T-cell (primary cell): Measurements from ENCODE around the gene HS3ST3B1. TPM values are rescaled to one million over a fixed set of nuclear protein-coding genes. Genes with fewer than 3 reads are reported as not detected.

Experiments
- ATAC-seq, 4 experiments: fragments of 200-7000 bp in 3 of 4; fragments of 150-1000 bp in 1 of 4; cut with Tn5 transposase; replicated peaks in 1 of 4; 1 replicate in 3 of 4; 2 replicates in 1 of 4; pipeline ENCODE4 v1.10.0; 2021; ENCODE audit warnings: moderate library complexity in 3 of 4, mild to moderate bottlenecking in 2 of 4, moderate number of reproducible peaks in 1 of 4
- CTCF ChIA-PET, 2 donors: fragments of 300-600 bp; sonication (Branson Sonifier 250); formaldehyde crosslinking; loops; one replicate each; lab custom pipeline; 2022; ENCODE audit warnings: antibody characterized with exemption in 2 of 2; lab: Charles Lee
- POLR2A ChIA-PET, 2 donors: fragments of 300-600 bp; sonication (Branson Sonifier 250); formaldehyde crosslinking; loops; one replicate each; lab custom pipeline; 2022; ENCODE audit warnings: antibody characterized with exemption in 2 of 2; lab: Charles Lee
- DNase-seq, 35 experiments: peaks; one replicate each; pipeline versions ENCODE4 v3.0.0 to v3.0.0-alpha.2; 2013 to 2023
- H3K27ac ChIP-seq: one replicate; pipeline ENCODE4 v1.5.1; 2013; ENCODE audit warnings: low read length
- H3K27me3 ChIP-seq, 2 experiments: replicated peaks in 1 of 2; 1 replicate in 1 of 2; 2 replicates in 1 of 2; pipeline versions ENCODE4 v1.6.1 to v1.7.0; 2013; ENCODE audit warnings: low read length in 1 of 2, mixed read lengths in 1 of 2; ENCODE audit not compliant: control insufficient read depth in 2 of 2, insufficient read depth in 2 of 2; ENCODE audit errors: extremely low read depth in 1 of 2
- H3K36me3 ChIP-seq, 2 donors: 1 replicate in 1 of 2; 2 replicates in 1 of 2; pipeline versions ENCODE4 v1.6.1 to v1.7.0; 2013; ENCODE audit warnings: low read length in 1 of 2; ENCODE audit not compliant: control insufficient read depth in 2 of 2, insufficient read depth in 1 of 2; ENCODE audit errors: extremely low read depth in 1 of 2
- H3K4me1 ChIP-seq, 2 experiments: 1 replicate in 1 of 2; 2 replicates in 1 of 2; pipeline versions ENCODE4 v1.6.1 to v1.7.0; 2013; ENCODE audit warnings: low read length in 2 of 2, mixed read lengths in 1 of 2; ENCODE audit not compliant: insufficient read depth in 2 of 2, control insufficient read depth in 1 of 2; ENCODE audit errors: extremely low read depth in 1 of 2
- H3K4me3 ChIP-seq, 2 donors: 1 replicate in 1 of 2; 2 replicates in 1 of 2; pipeline versions ENCODE4 v1.5.1 to v1.7.0; 2013; ENCODE audit warnings: mild to moderate bottlenecking in 2 of 2, low read length in 1 of 2, moderate library complexity in 1 of 2; ENCODE audit not compliant: control insufficient read depth in 1 of 2; ENCODE audit errors: extremely low read depth in 1 of 2
- H3K9me3 ChIP-seq: 2 replicates; pipeline ENCODE4 v1.7.0; 2013
- H3K27ac Mint-ChIP-seq, 2 donors: one replicate each; pipeline ENCODE4 v1.8.0; 2020 to 2021; ENCODE audit warnings: mild to moderate bottlenecking in 2 of 2, mixed read lengths in 2 of 2
- H3K27me3 Mint-ChIP-seq, 2 donors: one replicate each; pipeline ENCODE4 v1.8.0; 2021 to 2022; ENCODE audit warnings: mixed read lengths in 2 of 2
- H3K36me3 Mint-ChIP-seq: one replicate; pipeline ENCODE4 v1.8.0; 2021; ENCODE audit warnings: mixed read lengths
- H3K4me1 Mint-ChIP-seq, 3 donors: one replicate each; pipeline ENCODE4 v1.8.0; 2020 to 2022; ENCODE audit warnings: mixed read lengths in 3 of 3, mild to moderate bottlenecking in 1 of 3
- H3K4me3 Mint-ChIP-seq, 3 donors: one replicate each; pipeline ENCODE4 v1.8.0; 2020 to 2022; ENCODE audit warnings: mild to moderate bottlenecking in 3 of 3, mixed read lengths in 3 of 3, moderate library complexity in 3 of 3
- H3K9me3 Mint-ChIP-seq, 3 donors: one replicate each; pipeline ENCODE4 v1.8.0; 2020 to 2022; ENCODE audit warnings: mixed read lengths in 3 of 3
- WGBS: methylation state at CpG from one replicate; pipeline ENCODE4 v1.1.5; 2013; ENCODE audit warnings: missing lambda C conversion rate; ENCODE audit not compliant: insufficient coverage; 5-methylcytosine and 5-hydroxymethylcytosine counted together
- total RNA-seq, 35 experiments: library from RNA in 6 of 35; stranded (reverse) in 6 of 35; fragments of 120-200 nt in 1 of 35; gene quantifications; one replicate each; pipeline versions ENCODE4 v1.2.1 to v1.2.4 and lab custom pipeline; 2013 to 2026

The HS3ST3B1 gene
- total RNA-seq, 5 donors from 2014 or later (not counting 1 experiment from before 2014, with no cell fraction given), result 12.9 to 35.1 (median 25.1) TPM

DNA sequence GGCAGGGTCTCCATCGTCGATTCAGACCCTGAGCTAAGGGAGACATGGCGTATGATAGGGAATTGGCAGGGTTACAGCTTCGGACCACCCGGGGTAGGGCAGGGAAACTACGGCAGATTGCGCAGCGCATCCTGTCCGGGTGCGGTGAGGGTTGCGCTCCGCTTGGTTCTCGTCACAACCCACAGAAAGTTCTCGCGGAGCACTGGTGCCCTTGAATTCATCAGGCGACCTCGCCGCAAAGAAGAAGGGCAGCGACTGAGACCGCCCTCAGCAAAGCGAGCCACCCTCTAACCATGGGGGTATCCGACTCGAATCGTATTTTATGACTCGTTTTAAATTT is 1.2 kb downstream of the HS3ST3B1 start:
- Mint-ChIP-seq H3K36me3 (peaks cover 8% of the 10 kb centered on the region), H3K27ac (peak overlapping the region; percentile 94 to 97), H3K27me3 (peaks cover 9 to 29% of the 10 kb centered on the region in 2 donors), H3K4me3 (peak overlapping the region; percentile 92 to 98 (median 95)), H3K4me1 (peaks cover 63 to 67% (median 65%) of the 10 kb centered on the region in 3 donors), H3K9me3 (no peaks in the 10 kb centered on the region)
- peak overlapping the region; percentile 93 to 94 for H3K4me3 ChIP-seq
- no peaks in the 10 kb centered on the region for H3K9me3 ChIP-seq
- H3K4me1 ChIP-seq, result peaks cover 25 to 71% of the 10 kb centered on the region in 2 experiments
- ChIA-PET POLR2A (interaction anchor here (0.6 to 1.7 kb wide), 4 partner anchors 17 to 1869 kb away, joined by 3 to 9 read pairs (median 5); no protein-coding TSS in a partner anchor), CTCF (interaction anchor here (0.6 to 3.1 kb wide), 22 partner anchors 9 to 1284 kb away, joined by 3 to 34 read pairs (median 3); partner anchors contain the start of gene ELAC2 (in 1 of the 2))
- peak overlapping the region; percentile 56 for H3K27ac ChIP-seq
- ATAC-seq, result peak; percentile 9 to 27 (median 19)
- peaks cover 3 to 27% of the 10 kb centered on the region in 2 experiments for H3K27me3 ChIP-seq
- peak in 32 of 35 experiments; percentile 38 to 74 (median 51) for DNase-seq
- under 1% methylated on average over 25 of the region's 25 CpGs for WGBS
- peaks cover 0 to 3% of the 10 kb centered on the region in 2 donors for H3K36me3 ChIP-seq

- peak; percentile 57 to 90 (median 77) for DNase-seq
- peak overlapping the region; percentile 92 to 98 (median 95) for H3K4me3 Mint-ChIP-seq
- Histone ChIP-seq H3K4me3 (peak overlapping the region; percentile 93 to 94), H3K4me1 (peaks cover 25 to 66% of the 10 kb centered on the region in 2 experiments), H3K27me3 (peaks cover 3 to 22% of the 10 kb centered on the region in 2 experiments), H3K36me3 (peaks cover 0 to 3% of the 10 kb centered on the region in 2 donors), H3K9me3 (no peaks in the 10 kb centered on the region), H3K27ac (peak overlapping the region; percentile 56)
- peak; percentile 44 to 56 (median 54) for ATAC-seq
- peaks cover 9 to 28% of the 10 kb centered on the region in 2 donors for H3K27me3 Mint-ChIP-seq
- H3K27ac Mint-ChIP-seq, result peak overlapping the region; percentile 94 to 97
- H3K4me1 Mint-ChIP-seq, result peaks cover 64 to 66% (median 66%) of the 10 kb centered on the region in 3 donors
- ChIA-PET POLR2A (no interaction called here), CTCF (interaction anchor here (0.6 to 3.1 kb wide), 17 partner anchors 16 to 1284 kb away, joined by 3 to 34 read pairs (median 3); partner anchors contain the start of gene ELAC2 (in 1 of the 2))
- under 1% methylated on average over 59 of the region's 64 CpGs for WGBS
- peaks cover 8% of the 10 kb centered on the region for H3K36me3 Mint-ChIP-seq
- no peaks in the 10 kb centered on the region for H3K9me3 Mint-ChIP-seq
These were observed 1.7 kb downstream of the HS3ST3B1 start for GRCh38 chr17:14302431-14303099.

GRCh38 chr17:14303343-14304221 is 2.7 kb downstream of the HS3ST3B1 start:
- peaks cover 8% of the 10 kb centered on the region for H3K36me3 Mint-ChIP-seq
- peak overlapping the region; percentile 93 to 94 for H3K4me3 ChIP-seq
- WGBS, result 49% methylated on average over 39 of the region's 56 CpGs
- H3K4me1 ChIP-seq, result peaks cover 27 to 57% of the 10 kb centered on the region in 2 experiments
- peaks cover 0 to 3% of the 10 kb centered on the region in 2 donors for H3K36me3 ChIP-seq
- no peaks in the 10 kb centered on the region for H3K9me3 Mint-ChIP-seq
- H3K27me3 ChIP-seq, result peaks cover 3 to 12% of the 10 kb centered on the region in 2 experiments
- H3K27me3 Mint-ChIP-seq, result peaks cover 4 to 20% of the 10 kb centered on the region in 2 donors
- DNase-seq, result peak in 32 of 35 experiments; percentile 25 to 78 (median 45)
- ChIA-PET CTCF (interaction anchor here (0.6 to 3.1 kb wide), 4 partner anchors 15 to 707 kb away, joined by 3 to 34 read pairs (median 4); no protein-coding TSS in a partner anchor), POLR2A (no interaction called here)
- H3K27ac ChIP-seq, result peak overlapping the region; percentile 3
- peak overlapping the region; percentile 92 to 98 (median 95) for H3K4me3 Mint-ChIP-seq
- peaks cover 61 to 65% (median 64%) of the 10 kb centered on the region in 3 donors for H3K4me1 Mint-ChIP-seq
- no peaks in the 10 kb centered on the region for H3K9me3 ChIP-seq
- peak overlapping the region; percentile 55 to 82 for H3K27ac Mint-ChIP-seq
- peak in 1 of 4 experiments; percentile 11 for ATAC-seq

DNA sequence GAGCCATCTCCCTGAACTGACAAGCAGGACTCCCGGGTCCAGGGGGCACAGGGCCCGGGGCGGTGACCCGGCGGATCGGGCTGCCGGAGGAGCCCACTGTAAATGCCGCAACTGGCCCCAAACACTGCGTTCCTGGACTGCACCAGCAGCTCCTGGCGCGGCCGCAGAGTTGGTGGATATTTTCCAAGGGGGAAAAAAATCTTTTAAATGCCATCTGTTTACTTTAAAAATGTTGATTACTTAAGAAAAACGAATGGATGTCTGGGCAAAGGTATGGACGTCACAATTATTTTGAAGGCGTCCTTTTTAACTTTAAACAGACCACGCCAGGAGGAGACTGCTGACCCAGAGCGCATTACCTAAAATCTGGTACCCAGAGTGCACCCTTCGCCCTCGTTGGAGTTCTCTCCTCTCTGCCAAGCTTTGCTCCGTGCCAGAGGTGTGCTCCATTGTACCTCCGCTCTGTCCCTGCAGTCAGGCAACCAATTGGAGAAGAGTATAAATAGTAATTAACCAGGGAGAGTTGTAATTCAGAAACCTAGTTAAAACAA is 3.4 kb downstream of the HS3ST3B1 start:
- H3K4me1 ChIP-seq, result peaks cover 21 to 56% of the 10 kb centered on the region in 2 experiments
- H3K4me1 Mint-ChIP-seq, result peaks cover 58 to 62% (median 61%) of the 10 kb centered on the region in 3 donors

GRCh38 chr17:14304773-14305517 is 4.1 kb downstream of the HS3ST3B1 start:
- 84% methylated on average over 13 of the region's 15 CpGs for WGBS
- H3K27ac ChIP-seq, result no peak overlapping the region
- no peaks in the 10 kb centered on the region for H3K27me3 ChIP-seq
- Mint-ChIP-seq H3K27ac (peak overlapping the region; percentile 25 to 80), H3K4me1 (peaks cover 55 to 62% (median 61%) of the 10 kb centered on the region in 3 donors), H3K36me3 (peaks cover 8% of the 10 kb centered on the region), H3K9me3 (no peaks in the 10 kb centered on the region), H3K4me3 (peak overlapping the region; percentile 74 to 92 (median 78)), H3K27me3 (peaks cover 0 to 6% of the 10 kb centered on the region in 2 donors)
- H3K9me3 ChIP-seq, result no peaks in the 10 kb centered on the region
- ChIA-PET CTCF (interaction anchor here in 1 of 2 donors (0.7 to 1.9 kb wide), 2 partner anchors 14 to 19 kb away, joined by 3 to 4 read pairs; no protein-coding TSS in a partner anchor), POLR2A (no interaction called here)
- no peak for ATAC-seq
- no peak overlapping the region for H3K4me3 ChIP-seq
- DNase-seq, result peak in 1 of 35 experiments; percentile 8
- peaks cover 23 to 57% of the 10 kb centered on the region in 2 experiments for H3K4me1 ChIP-seq
- peaks cover 0 to 3% of the 10 kb centered on the region in 2 donors for H3K36me3 ChIP-seq

More for the DNA sequence above, 3.4 kb downstream of the HS3ST3B1 start:
- H3K27me3 ChIP-seq, result peaks cover 0 to 5% of the 10 kb centered on the region in 2 experiments
- peaks cover 8% of the 10 kb centered on the region for H3K36me3 Mint-ChIP-seq
- no peak for ATAC-seq
- H3K27ac Mint-ChIP-seq, result peak overlapping the region; percentile 25 to 80
- DNase-seq, result no peak
- H3K27ac ChIP-seq, result no peak overlapping the region
- H3K36me3 ChIP-seq, result peaks cover 0 to 3% of the 10 kb centered on the region in 2 donors
- peaks cover 0 to 13% of the 10 kb centered on the region in 2 donors for H3K27me3 Mint-ChIP-seq
- peak overlapping the region; percentile 74 to 92 (median 78) for H3K4me3 Mint-ChIP-seq
- peak overlapping the region; percentile 11 to 94 for H3K4me3 ChIP-seq
- 81% methylated on average over 18 of the region's 21 CpGs for WGBS
- ChIA-PET POLR2A (no interaction called here), CTCF (interaction anchor here (0.6 to 1.9 kb wide), 3 partner anchors 14 to 53 kb away, joined by 3 to 4 read pairs (median 3); no protein-coding TSS in a partner anchor)
- no peaks in the 10 kb centered on the region for H3K9me3 ChIP-seq
- H3K9me3 Mint-ChIP-seq, result no peaks in the 10 kb centered on the region
